Adrenal gland (tissue), 5 donors: ENCODE data around the gene EFNA5.

Experiments used
- POLR2A ChIP-seq, 2 donors: fragments of 450-650 bp; IDR thresholded peaks; one replicate each; pipeline ENCODE4 v1.6.1; 2017; ENCODE audit warnings: antibody characterized with exemption in 2 of 2, mild to moderate bottlenecking in 2 of 2, moderate library complexity in 1 of 2
- TF ChIP-seq, protein P1 (sequence below), 6 experiments: fragments of 450-650 bp in 4 of 6; fragments of 200-600 bp in 2 of 6; sonication (generic) in 1 of 6; IDR thresholded peaks; 1 replicate in 5 of 6; 2 replicates in 1 of 6; pipeline versions ENCODE4 v1.5.1 to v1.8.0; 2016 to 2021; ENCODE audit warnings: antibody characterized with exemption in 6 of 6, mild to moderate bottlenecking in 2 of 6, moderate library complexity in 1 of 6
- donor health status: DM: no; HTN: no; CAD: no.

DNA sequence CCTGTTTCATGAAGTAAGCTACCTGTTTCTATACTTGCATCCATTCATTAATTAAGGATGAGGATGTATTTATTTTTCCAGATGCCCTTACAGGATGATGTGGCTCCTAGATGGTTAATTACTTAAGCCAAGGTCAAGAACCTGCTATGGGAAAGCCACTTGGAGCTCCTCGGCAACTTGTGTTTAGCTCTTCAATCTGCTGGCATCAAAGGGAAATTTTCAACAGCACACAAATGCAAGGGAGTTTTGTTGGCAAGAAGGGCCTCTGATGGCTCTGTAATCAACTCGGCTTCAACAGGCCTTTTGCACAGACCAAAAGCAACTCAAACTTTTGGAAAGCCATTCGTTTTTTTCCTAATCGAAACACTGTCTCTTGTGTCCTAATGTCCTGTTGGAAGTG is 125.3 kb downstream of the EFNA5 start:
- TF ChIP-seq, protein P1, sequence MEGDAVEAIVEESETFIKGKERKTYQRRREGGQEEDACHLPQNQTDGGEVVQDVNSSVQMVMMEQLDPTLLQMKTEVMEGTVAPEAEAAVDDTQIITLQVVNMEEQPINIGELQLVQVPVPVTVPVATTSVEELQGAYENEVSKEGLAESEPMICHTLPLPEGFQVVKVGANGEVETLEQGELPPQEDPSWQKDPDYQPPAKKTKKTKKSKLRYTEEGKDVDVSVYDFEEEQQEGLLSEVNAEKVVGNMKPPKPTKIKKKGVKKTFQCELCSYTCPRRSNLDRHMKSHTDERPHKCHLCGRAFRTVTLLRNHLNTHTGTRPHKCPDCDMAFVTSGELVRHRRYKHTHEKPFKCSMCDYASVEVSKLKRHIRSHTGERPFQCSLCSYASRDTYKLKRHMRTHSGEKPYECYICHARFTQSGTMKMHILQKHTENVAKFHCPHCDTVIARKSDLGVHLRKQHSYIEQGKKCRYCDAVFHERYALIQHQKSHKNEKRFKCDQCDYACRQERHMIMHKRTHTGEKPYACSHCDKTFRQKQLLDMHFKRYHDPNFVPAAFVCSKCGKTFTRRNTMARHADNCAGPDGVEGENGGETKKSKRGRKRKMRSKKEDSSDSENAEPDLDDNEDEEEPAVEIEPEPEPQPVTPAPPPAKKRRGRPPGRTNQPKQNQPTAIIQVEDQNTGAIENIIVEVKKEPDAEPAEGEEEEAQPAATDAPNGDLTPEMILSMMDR (IDR thresholded peaks at IDR 0.05), result no peak
- TF ChIP-seq POLR2A (IDR thresholded peaks at IDR 0.05), result no peak
